ENCODE measurements around the gene AHR.
"Not testable (repeated sequence)": the region's sequence is repeated elsewhere in the genome, so short reads cannot be mapped to it uniquely, and the experiment has no call there.

AHR gene

DNA sequence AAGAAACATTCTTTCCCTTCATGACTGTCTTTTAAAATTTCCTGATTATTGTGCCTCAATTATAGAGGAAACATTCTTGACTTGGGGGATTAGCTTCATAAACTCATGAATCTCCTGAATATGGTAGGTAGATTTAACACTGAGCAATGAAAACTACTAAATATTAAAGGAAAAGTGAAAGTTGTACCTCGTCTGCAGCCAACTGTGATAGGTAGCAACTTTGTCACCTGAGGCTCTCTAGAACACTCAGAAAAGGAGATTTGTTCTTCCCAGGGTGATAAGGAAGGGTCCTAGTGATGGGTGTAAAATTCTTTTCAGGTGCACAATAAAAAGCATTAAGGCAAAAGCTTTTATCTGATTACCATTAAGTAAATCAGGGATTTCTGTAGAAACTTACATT lies 78.1 kb downstream of the AHR start:
- no peak for DNase-seq (ENCODE audit: low read depth)

GRCh38 chr7:17380736-17381662 lies 82.5 kb downstream of the AHR start:
- no peak for DNase-seq (ENCODE audit: low read depth)

DNA sequence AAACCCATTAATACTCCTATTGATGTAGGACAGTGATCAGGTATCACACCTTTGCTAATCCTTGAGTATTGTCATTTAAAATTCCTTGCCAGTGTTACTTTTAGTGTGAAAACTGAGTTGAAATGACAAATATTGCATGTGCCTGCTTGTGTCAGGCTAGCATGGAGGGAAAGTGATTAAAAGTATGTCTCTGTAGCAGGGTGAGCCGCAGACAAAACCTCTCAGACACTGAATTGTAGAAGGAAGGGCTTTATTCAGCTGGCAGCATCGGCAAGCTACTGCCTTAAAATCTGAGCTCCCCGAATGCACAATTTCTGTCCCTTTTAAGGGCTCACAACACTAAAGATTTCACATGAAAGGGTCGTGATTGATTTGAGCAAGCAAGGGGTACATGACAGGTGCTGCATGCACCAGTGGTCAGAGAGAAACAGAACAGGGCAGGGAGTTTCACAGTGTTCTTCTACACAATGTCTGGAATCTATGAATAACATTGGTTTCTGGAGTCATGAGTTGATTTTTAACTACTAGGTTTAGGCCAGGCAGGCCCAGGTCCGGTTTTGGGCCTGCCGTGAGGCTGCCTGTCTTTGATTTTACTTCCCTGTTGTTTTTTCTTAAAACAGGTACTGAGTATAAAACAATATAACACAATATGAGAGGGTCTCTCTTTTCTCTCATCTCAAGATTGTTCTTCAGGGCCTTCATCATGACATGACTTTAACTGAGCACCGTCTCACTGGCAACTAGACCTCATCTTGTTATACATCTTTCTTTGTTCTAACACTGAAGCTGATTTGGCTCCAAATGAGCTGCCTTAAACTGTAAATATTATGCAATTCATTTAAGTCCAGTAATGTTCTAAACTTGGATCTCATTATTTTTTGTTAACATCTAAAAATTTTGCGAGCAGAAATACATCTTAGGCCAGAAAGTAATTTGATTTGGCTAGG lies 84.2 kb downstream of the AHR start:
- not testable (repeated sequence) for DNase-seq (ENCODE audit: low read depth)

DNA sequence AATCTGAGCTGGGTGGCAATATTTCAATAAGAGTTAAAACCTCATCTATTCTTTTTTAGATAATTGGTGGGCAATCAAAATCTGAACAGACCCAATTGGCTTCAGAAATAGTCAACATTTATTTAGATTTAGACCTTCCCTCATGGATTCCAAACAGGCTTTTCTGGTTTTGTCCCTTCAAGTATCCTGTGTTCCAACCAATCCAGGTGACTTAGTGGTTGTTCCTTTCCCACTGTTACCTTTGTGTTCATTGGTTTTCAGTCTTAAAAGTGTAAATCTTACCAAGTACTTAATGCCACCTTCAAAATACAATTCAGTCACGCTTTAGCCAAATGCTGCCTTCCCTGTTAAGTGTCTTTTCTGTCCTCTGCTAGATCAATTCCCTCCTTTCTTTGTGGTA lies 85.9 kb downstream of the AHR start:
- no peak for DNase-seq (ENCODE audit: low read depth)

DNA sequence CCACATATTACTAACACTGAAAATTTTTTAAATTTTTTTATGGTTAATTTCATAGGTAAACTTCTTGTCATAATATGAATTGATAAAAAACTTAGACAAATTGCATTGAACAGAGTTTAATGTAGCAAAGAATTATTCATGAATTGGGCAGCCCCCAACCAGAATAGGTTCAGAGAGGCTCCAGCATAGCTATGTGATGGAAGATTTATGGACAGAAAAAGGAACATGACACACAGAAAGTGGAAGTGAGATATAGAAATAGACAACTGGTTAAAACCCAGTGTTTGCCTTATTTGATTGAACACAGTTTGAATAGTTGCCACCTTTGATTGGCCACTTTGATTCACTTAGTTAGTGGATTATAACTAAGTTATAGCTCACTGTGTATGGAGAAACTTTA lies 87.2 kb downstream of the AHR start:
- DNase-seq (ENCODE audit: low read depth) = no peak

DNA sequence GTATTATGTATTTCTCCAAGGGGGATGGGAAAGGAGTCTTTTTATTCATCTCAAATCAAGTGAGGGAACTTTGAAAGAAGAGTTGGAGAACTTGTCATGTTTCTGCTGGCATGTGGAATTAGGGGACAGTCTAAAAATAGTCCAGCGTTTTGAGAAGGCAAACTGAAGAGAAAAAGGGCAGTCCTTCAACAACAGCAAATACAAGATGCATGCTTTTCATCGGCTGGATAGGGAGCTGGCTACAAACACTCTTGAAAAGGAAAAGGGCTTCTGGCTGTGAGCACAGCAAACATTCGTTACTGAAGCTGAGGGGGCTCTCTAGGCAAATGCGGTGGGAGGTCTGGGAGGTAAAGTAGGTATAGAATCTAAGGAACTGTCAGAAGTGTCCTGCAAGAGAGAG lies 91.9 kb downstream of the AHR start:
- no peak for DNase-seq (ENCODE audit: low read depth)

DNA sequence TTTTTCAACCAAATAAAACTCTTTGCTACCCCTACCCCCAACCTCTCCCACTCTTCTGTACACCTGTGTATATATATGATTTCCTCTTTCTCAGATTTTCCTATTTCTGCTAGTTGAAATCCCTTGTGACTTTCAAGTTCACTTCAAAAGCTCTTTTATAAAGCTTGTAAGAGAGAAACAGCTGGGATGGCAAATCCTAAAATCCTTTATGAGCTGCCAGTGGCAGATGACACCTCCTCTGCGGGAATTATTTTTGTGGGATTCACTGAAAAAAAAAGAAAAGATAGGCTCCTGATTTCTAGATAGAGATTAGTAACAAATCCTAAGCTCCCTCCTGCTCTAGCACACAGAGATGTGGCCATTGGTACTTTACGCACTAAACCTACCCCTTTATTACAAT lies 92.9 kb downstream of the AHR start:
- no peak for DNase-seq (ENCODE audit: low read depth)

- DNase-seq (ENCODE audit: low read depth) = no peak
These were observed 94.4 kb downstream of the AHR start for GRCh38 chr7:17392846-17393245.

DNA sequence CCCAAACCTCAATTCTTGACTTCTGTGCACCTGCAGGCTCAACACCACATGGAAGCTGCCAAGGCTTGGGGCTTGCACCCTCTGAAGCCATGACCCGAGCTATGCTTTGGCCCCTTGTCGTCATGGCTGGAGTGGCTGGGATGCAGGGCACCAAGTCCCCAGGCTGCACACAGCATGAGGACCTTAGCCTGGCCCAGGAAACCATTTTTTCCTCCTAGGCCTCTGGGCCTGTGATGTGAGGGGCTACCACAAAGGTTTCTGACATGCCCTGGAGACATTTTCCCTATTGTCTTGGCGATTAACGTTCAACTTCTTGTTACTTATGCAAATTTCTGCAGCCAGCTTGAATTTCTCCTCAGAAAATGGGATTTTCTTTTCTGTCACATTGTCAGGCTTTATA lies 96.1 kb downstream of the AHR start:
- DNase-seq (ENCODE audit: low read depth) = not testable (repeated sequence)

Measured in activated T-cell treated with anti-CD3 and anti-CD28 coated beads for 48 hours (primary cell).